Heart left ventricle (tissue), 16 donors: ENCODE results near the gene TRAF4. TPM values are rescaled to one million over a fixed set of nuclear protein-coding genes. Genes with fewer than 3 reads are reported as not detected.

Source experiments
- ATAC-seq, 4 donors: fragments of 200-7000 bp; cut with Tn5 transposase; one replicate each; pipeline ENCODE4 v1.9.1; 2020 to 2022; ENCODE audit warnings: moderate library complexity in 4 of 4, mild to moderate bottlenecking in 3 of 4, moderate number of reproducible peaks in 1 of 4
- DNase-seq, 5 donors: peaks; one replicate each; pipeline ENCODE4 v3.0.0-alpha.2; 2020
- H3K27ac ChIP-seq, 12 donors: fragments of 200-600 bp; sonication (generic) in 4 of 12; one replicate each; pipeline versions ENCODE4 v1.5.0 to v1.8.0; 2016 to 2022; ENCODE audit warnings: mild to moderate bottlenecking in 2 of 12
- H3K27me3 ChIP-seq, 9 donors: fragments of 200-600 bp; sonication (generic) in 2 of 9; one replicate each; pipeline versions ENCODE4 v1.5.1 to v1.8.0; 2016 to 2022; ENCODE audit warnings: mild to moderate bottlenecking in 3 of 9
- H3K36me3 ChIP-seq, 9 donors: fragments of 200-600 bp; sonication (generic) in 2 of 9; one replicate each; pipeline versions ENCODE4 v1.5.0 to v1.8.0; 2018 to 2022; ENCODE audit warnings: mild to moderate bottlenecking in 2 of 9
- H3K4me1 ChIP-seq, 12 donors: fragments of 200-600 bp; sonication (generic) in 4 of 12; one replicate each; pipeline versions ENCODE4 v1.5.0 to v1.8.0; 2016 to 2022; ENCODE audit warnings: mild to moderate bottlenecking in 3 of 12
- H3K4me3 ChIP-seq, 12 donors: fragments of 200-600 bp; sonication (generic) in 4 of 12; one replicate each; pipeline versions ENCODE4 v1.5.0 to v1.8.0; 2017 to 2022; ENCODE audit warnings: mild to moderate bottlenecking in 9 of 12, moderate library complexity in 4 of 12
- H3K9me3 ChIP-seq, 12 donors: fragments of 200-600 bp; sonication (generic) in 4 of 12; one replicate each; pipeline versions ENCODE4 v1.5.0 to v1.8.0; 2016 to 2022; ENCODE audit warnings: mild to moderate bottlenecking in 1 of 12
- POLR2A ChIP-seq, 2 donors: fragments of 450-650 bp; IDR thresholded peaks; one replicate each; pipeline ENCODE4 v1.6.1; 2017; ENCODE audit warnings: antibody characterized with exemption in 2 of 2, mild to moderate bottlenecking in 2 of 2, moderate library complexity in 2 of 2
- WGBS, 4 donors: extraction: QIAGEN DNeasy Blood & Tissue Kit in 2 of 4; methylation state at CpG; one replicate each; pipeline versions ENCODE4 v1.1.5 to v1.1.7; 2013 to 2018; 5-methylcytosine and 5-hydroxymethylcytosine counted together
- intact Hi-C, 10 donors: fragments of 100-400 bp; cut with DNase I; formaldehyde crosslinking; loops; one replicate each; pipeline versions ENCODE4 v1.11.1 to v1.14.2; 2022
- polyA plus RNA-seq, 2 donors: library from polyadenylated mRNA; stranded (reverse); fragments of 200-250 nt; gene quantifications; one replicate each; pipeline ENCODE4 v1.2.3, GENCODE V29; 2013
- total RNA-seq, 9 donors: library from RNA; depleted of rRNA in 2 of 9; stranded (reverse); fragments of >200 nt in 2 of 9; fragmentation: NEBNext Ultra II Directional in 3 of 9; extraction: Animal tissue kit (Norgen Biotek cat#: 25700) in 3 of 9; gene quantifications; one replicate each; pipeline versions ENCODE4 v1.1.0 to v1.2.4, GENCODE V29; 2016 to 2023
- TF ChIP-seq, protein P1 (sequence below), 12 donors: fragments of 200-600 bp; sonication (generic) in 4 of 12; IDR thresholded peaks; one replicate each; pipeline versions ENCODE4 v1.5.0 to v1.8.0; 2018 to 2022; ENCODE audit warnings: antibody characterized with exemption in 12 of 12, mild to moderate bottlenecking in 5 of 12
- donor health status: ischemic (EF 13 %, LVEDD 7.1; RV severe dilation, severe dysfunction).
- donor health status: healthy with polysubstance abuse.
- donor health status: DM: no; HTN: yes; CAD: no.
- donor health status: DM: no; HTN: no; CAD: no.
- donor health status: ischemic (EF 25% LVEDD 6.9; RV normal size, moderate dysfunction).
- donor health status: ischemic (EF 25% LVEDD 5.7; RV mildly dilated, moderate dysfunction).
- donor health status: healthy.
- donor health status: DM: yes; HTN: yes; CAD: no.
- donor health status: ischemic (EF 35%, LVEDD 5.7; RV mildly dilated, moderate dysfunction).
- donor health status: nonischemic (EF 11% LVEDD 7.7; RV severe dilation, severe dysfunction).
- donor health status: DM: yes; HTN: yes; CAD: no.
- donor health status: PGD.
- donor health status: ischemic (EF 29% LVEDD 5.4; RV normal size, mild dysfunction).
- donor health status: nonischemic (EF 23%, LVEDD 6.1; RV moderate dilation, normal function).

Gene TRAF4
- total and polyA plus RNA-seq, 11 donors, result 1.5 to 11.5 (median 2.7) TPM

DNA sequence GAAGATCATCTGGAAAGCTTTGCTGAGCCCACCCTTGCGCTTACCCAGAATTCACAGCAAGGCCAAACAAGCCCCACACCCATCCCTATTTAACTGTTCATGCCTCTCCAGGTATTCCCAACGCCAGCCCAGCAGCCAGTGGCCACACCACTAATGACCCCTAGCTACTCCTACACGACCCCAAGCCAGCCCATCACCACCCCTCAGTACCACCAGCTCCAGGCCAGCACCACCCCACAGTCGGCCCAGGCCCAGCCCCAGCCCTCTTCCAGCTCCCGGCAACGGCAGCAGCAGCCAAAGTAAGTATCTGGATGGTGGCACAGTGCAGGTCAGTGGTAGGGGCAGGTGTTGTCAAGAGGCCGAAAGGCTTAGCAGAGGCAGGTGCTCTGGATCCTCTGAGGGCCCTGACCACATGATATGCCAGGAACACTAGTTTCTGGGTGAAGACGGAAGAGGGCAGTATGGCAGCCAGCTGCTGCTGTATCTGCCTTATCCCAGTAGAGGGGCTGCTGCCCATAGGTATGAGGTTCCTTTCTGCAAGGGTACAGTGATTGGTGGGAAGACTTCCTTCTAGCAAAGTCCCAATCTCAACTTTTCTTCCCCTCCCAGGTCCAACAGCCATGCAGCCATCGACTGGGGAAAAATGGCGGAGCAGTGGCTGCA is 42.9 kb upstream of the TRAF4 start:
- TF ChIP-seq, protein P1, sequence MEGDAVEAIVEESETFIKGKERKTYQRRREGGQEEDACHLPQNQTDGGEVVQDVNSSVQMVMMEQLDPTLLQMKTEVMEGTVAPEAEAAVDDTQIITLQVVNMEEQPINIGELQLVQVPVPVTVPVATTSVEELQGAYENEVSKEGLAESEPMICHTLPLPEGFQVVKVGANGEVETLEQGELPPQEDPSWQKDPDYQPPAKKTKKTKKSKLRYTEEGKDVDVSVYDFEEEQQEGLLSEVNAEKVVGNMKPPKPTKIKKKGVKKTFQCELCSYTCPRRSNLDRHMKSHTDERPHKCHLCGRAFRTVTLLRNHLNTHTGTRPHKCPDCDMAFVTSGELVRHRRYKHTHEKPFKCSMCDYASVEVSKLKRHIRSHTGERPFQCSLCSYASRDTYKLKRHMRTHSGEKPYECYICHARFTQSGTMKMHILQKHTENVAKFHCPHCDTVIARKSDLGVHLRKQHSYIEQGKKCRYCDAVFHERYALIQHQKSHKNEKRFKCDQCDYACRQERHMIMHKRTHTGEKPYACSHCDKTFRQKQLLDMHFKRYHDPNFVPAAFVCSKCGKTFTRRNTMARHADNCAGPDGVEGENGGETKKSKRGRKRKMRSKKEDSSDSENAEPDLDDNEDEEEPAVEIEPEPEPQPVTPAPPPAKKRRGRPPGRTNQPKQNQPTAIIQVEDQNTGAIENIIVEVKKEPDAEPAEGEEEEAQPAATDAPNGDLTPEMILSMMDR (IDR thresholded peaks at IDR 0.05), result no peak
- TF ChIP-seq POLR2A (IDR thresholded peaks at IDR 0.05), result no peak
- ATAC-seq (no peak), DNase-seq (no peak)
- H3K27me3 ChIP-seq, result no peaks in the 10 kb centered on the region
- intact Hi-C loops, result no loop called here
- no peak overlapping the region for H3K4me3 ChIP-seq
- H3K9me3 ChIP-seq, result no peaks in the 10 kb centered on the region
- peaks cover 2 to 90% (median 85%) of the 10 kb centered on the region in 9 donors for H3K36me3 ChIP-seq
- no peaks in the 10 kb centered on the region for H3K4me1 ChIP-seq
- 90 to 95% (median 93%) methylated on average over 9 to 10 of the region's 10 CpGs for WGBS, 4 donors
- H3K27ac ChIP-seq, result no peak overlapping the region

DNA sequence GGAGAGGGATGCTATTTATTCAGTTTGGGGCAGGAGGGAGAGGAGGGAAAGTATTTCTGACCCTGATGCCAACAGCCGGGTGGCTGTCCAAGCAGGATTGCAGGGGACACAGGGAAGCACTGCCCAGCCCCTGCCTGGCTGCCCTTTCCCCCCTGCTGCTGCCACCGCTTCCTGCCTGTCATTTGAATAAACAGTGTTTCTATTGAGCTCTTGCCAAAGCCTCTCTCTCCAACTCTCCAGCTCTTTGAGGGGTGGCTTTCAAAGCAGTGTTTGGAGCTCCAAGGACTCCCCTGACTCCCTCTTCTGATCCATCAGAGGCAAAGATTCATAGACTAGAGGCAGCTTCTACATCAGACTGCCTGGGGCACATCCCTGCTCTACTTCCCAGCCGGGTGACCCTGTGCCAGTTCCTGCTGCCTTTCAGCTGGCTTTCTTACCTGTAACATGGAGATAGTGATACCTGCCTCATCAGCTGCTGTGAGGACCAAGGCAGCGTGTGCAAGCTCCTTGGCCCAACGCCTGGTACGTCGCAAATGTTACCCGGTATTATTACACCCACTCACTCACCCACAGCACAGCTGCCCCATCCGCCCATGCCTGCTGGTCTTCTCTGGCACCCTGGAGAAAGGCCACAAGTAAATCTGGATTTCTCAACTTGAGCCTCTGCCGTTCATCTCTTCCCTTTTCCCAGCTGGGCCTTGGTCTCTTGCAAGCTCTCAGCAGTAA is 41.6 kb upstream of the TRAF4 start:
- Histone ChIP-seq H3K9me3 (no peaks in the 10 kb centered on the region), H3K27ac (no peak overlapping the region), H3K4me3 (no peak overlapping the region), H3K36me3 (peaks cover 2 to 77% (median 72%) of the 10 kb centered on the region in 9 donors), H3K4me1 (no peaks in the 10 kb centered on the region), H3K27me3 (no peaks in the 10 kb centered on the region)
- ATAC-seq, result no peak
- DNase-seq, result no peak
- 77 to 83% (median 79%) methylated on average over 6 to 10 of the region's 10 CpGs for WGBS, 4 donors
- TF ChIP-seq, protein P1 (IDR thresholded peaks at IDR 0.05), result no peak
- TF ChIP-seq POLR2A (IDR thresholded peaks at IDR 0.05), result no peak
- intact Hi-C loops, result no loop called here

DNA sequence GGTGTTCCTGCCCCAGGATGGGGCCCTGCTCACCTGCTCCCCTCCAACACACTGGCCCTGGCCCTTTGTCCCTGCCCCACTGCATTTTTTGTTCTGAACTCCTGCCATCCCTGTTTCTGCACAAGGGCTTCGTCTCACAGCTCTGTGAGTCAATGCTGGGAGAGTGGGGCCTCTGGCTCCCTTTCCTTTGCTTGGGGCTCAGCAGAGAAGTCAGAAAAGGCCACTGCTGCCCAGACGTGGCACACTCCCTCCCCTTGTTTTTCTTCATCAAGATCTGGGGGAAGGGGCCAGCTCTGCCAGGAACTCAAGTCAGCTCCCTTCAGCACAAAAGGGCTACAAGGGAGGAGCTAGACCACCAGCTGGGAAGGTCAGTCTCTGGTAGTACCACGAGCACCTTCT is 41.1 kb upstream of the TRAF4 start:
- DNase-seq, result no peak

More for the DNA sequence above, 41.1 kb upstream of the TRAF4 start:
- Histone ChIP-seq H3K27me3 (no peaks in the 10 kb centered on the region), H3K27ac (no peak overlapping the region), H3K9me3 (no peaks in the 10 kb centered on the region), H3K4me1 (no peaks in the 10 kb centered on the region), H3K4me3 (no peak overlapping the region), H3K36me3 (peaks cover 1 to 72% (median 67%) of the 10 kb centered on the region in 9 donors)
- ATAC-seq, result no peak
- TF ChIP-seq POLR2A (IDR thresholded peaks at IDR 0.05), result no peak
- TF ChIP-seq, protein P1 (IDR thresholded peaks at IDR 0.05), result no peak
- 64 to 81% (median 80%) methylated on average over 2 to 3 of the region's 3 CpGs for WGBS, 4 donors
- intact Hi-C loops, result no loop called here
